H1 (cell line): Measurements from ENCODE around the gene PRSS50. TPM values are rescaled to one million over a fixed set of nuclear protein-coding genes. Genes with fewer than 3 reads are reported as not detected.

Experiments used
- CTCF ChIA-PET: fragments of 300-600 bp; sonication (Branson Sonifier 250); formaldehyde crosslinking; loops from one replicate; lab custom pipeline; 2021; ENCODE audit not compliant: partially characterized antibody; lab: Charles Lee
- POLR2A ChIA-PET: fragments of 300-600 bp; sonication (Branson Sonifier 250); formaldehyde crosslinking; loops from one replicate; lab custom pipeline; 2021; ENCODE audit warnings: inconsistent platforms; ENCODE audit not compliant: partially characterized antibody; lab: Charles Lee
- DNase-seq, 2 experiments: peaks; one replicate each; pipeline versions ENCODE4 v3.0.0 to v3.0.0-alpha.2; 2010 to 2022; ENCODE audit warnings: low spot score in 2 of 2, low read depth in 1 of 2, mixed read lengths in 1 of 2
- FAIRE-seq: peaks from 2 replicates; lab custom pipeline; 2011; peaks lifted over from hg19 to GRCh38; lab: Jason Lieb, UNC
- H2AFZ ChIP-seq: 2 replicates; pipeline ENCODE4 v1.8.1; 2012; ENCODE audit warnings: low read length, inconsistent platforms
- H2AK5ac ChIP-seq: 2 replicates; pipeline ENCODE4 v1.6.1; 2013; ENCODE audit warnings: low read depth, low read length
- H2BK120ac ChIP-seq: replicated peaks from 2 replicates; pipeline ENCODE3; 2013; ENCODE audit warnings: low read depth, low read length, inconsistent platforms
- H2BK12ac ChIP-seq: 2 replicates; pipeline ENCODE4 v1.6.1; 2013; ENCODE audit warnings: low read depth, low read length
- H2BK15ac ChIP-seq: 2 replicates; pipeline ENCODE4 v1.6.1; 2013; ENCODE audit warnings: low read length
- H2BK20ac ChIP-seq: 2 replicates; pipeline ENCODE4 v1.6.1; 2013; ENCODE audit warnings: low read length
- H2BK5ac ChIP-seq: 2 replicates; pipeline ENCODE4 v1.6.1; 2013; ENCODE audit warnings: low read depth, low read length
- H3K14ac ChIP-seq: 2 replicates; pipeline ENCODE4 v1.6.1; 2013; ENCODE audit warnings: inconsistent platforms; ENCODE audit not compliant: insufficient read length
- H3K18ac ChIP-seq: 2 replicates; pipeline ENCODE4 v1.6.1; 2013; ENCODE audit warnings: low read length; ENCODE audit errors: extremely low read depth
- H3K23ac ChIP-seq: 2 replicates; pipeline ENCODE4 v1.6.1; 2013; ENCODE audit warnings: inconsistent platforms; ENCODE audit not compliant: insufficient read length
- H3K23me2 ChIP-seq: 2 replicates; pipeline ENCODE4 v1.6.1; 2013; ENCODE audit warnings: low read depth, low read length
- H3K27ac ChIP-seq: 2 replicates; pipeline ENCODE4 v1.6.1; 2011; ENCODE audit warnings: low read depth, low read length, inconsistent platforms
- H3K27me3 ChIP-seq, 4 experiments: replicated peaks in 1 of 4; 1 replicate in 1 of 4; 2 replicates in 3 of 4; pipeline versions ENCODE4 v1.6.1 to v1.8.1; 2011 to 2013; ENCODE audit warnings: low read length in 3 of 4, mild to moderate bottlenecking in 3 of 4, inconsistent platforms in 2 of 4, mixed read lengths in 2 of 4, moderate library complexity in 1 of 4; ENCODE audit not compliant: control insufficient read depth in 3 of 4, insufficient read depth in 3 of 4; ENCODE audit errors: extremely low read depth in 1 of 4
- H3K36me3 ChIP-seq, 4 experiments: 2 replicates each; pipeline versions ENCODE4 v1.6.1 to v1.8.1; 2011 to 2013; ENCODE audit warnings: mild to moderate bottlenecking in 4 of 4, low read length in 3 of 4, moderate library complexity in 2 of 4, control low read depth in 1 of 4, inconsistent platforms in 1 of 4; ENCODE audit not compliant: insufficient read depth in 4 of 4, control insufficient read depth in 2 of 4
- H3K4ac ChIP-seq: replicated peaks from 2 replicates; pipeline ENCODE3; 2013; ENCODE audit warnings: low read length, low read depth, mixed read lengths, inconsistent platforms; ENCODE audit not compliant: insufficient read length
- H3K4me1 ChIP-seq, 4 experiments: replicated peaks in 1 of 4; 1 replicate in 1 of 4; 2 replicates in 3 of 4; pipeline versions ENCODE4 v1.6.1 to v1.8.1; 2011 to 2013; ENCODE audit warnings: low read length in 3 of 4, inconsistent platforms in 2 of 4, mixed read lengths in 1 of 4; ENCODE audit not compliant: insufficient read depth in 4 of 4, control insufficient read depth in 3 of 4
- H3K4me2 ChIP-seq, 2 experiments: 2 replicates each; pipeline versions ENCODE4 v1.6.1 to v1.8.1; 2011 to 2013; ENCODE audit warnings: low read depth in 2 of 2, low read length in 2 of 2, control low read depth in 1 of 2, inconsistent platforms in 1 of 2, mild to moderate bottlenecking in 1 of 2; ENCODE audit not compliant: insufficient read depth in 1 of 2
- H3K4me3 ChIP-seq, 4 experiments: fragments of 200-600, 300-600 bp in 1 of 4; sonication (generic), shearing (Covaris generic), sonication (Bioruptor Twin) in 1 of 4; 2 replicates each; pipeline versions ENCODE4 v1.5.1 to v1.8.1; 2011 to 2016; ENCODE audit warnings: low read length in 4 of 4, low read depth in 3 of 4, control low read depth in 2 of 4, inconsistent platforms in 2 of 4, mild to moderate bottlenecking in 2 of 4, mixed read lengths in 1 of 4, moderate library complexity in 1 of 4; ENCODE audit not compliant: insufficient read depth in 2 of 4; ENCODE audit errors: extremely low read depth in 1 of 4
- H3K56ac ChIP-seq: replicated peaks from 2 replicates; pipeline ENCODE3; 2013; ENCODE audit warnings: low read depth, mild to moderate bottlenecking, mixed read lengths, low read length, inconsistent platforms; ENCODE audit not compliant: insufficient read length
- H3K79me1 ChIP-seq: 2 replicates; pipeline ENCODE4 v1.6.1; 2013; ENCODE audit warnings: low read depth, low read length, control low read depth
- H3K79me2 ChIP-seq, 2 experiments: 2 replicates each; pipeline versions ENCODE4 v1.6.1 to v1.8.1; 2012 to 2013; ENCODE audit warnings: low read length in 2 of 2, mild to moderate bottlenecking in 2 of 2, inconsistent platforms in 1 of 2; ENCODE audit not compliant: insufficient read depth in 2 of 2, control insufficient read depth in 1 of 2
- H3K9ac ChIP-seq, 4 experiments: replicated peaks in 1 of 4; 1 replicate in 1 of 4; 2 replicates in 3 of 4; pipeline versions ENCODE4 v1.6.1 to v1.8.1; 2011 to 2013; ENCODE audit warnings: low read depth in 3 of 4, low read length in 3 of 4, control low read depth in 2 of 4, mild to moderate bottlenecking in 2 of 4, moderate library complexity in 2 of 4, inconsistent platforms in 1 of 4; ENCODE audit errors: extremely low read depth in 1 of 4
- H3K9me3 ChIP-seq, 2 experiments: 2 replicates each; pipeline versions ENCODE4 v1.6.1 to v1.8.1; 2012 to 2013; ENCODE audit warnings: mild to moderate bottlenecking in 2 of 2, moderate library complexity in 2 of 2, control low read depth in 1 of 2, inconsistent platforms in 1 of 2, low read depth in 1 of 2, low read length in 1 of 2, mixed read lengths in 1 of 2; ENCODE audit not compliant: insufficient read depth in 2 of 2
- H4K20me1 ChIP-seq, 2 experiments: replicated peaks in 1 of 2; 2 replicates each; pipeline versions ENCODE3 to v1.8.1; 2011 to 2013; ENCODE audit warnings: inconsistent platforms in 2 of 2, low read length in 2 of 2, mild to moderate bottlenecking in 1 of 2; ENCODE audit not compliant: insufficient read depth in 2 of 2, control insufficient read depth in 1 of 2
- H4K5ac ChIP-seq: 2 replicates; pipeline ENCODE4 v1.6.1; 2013; ENCODE audit warnings: low read length, low read depth, mixed read lengths, inconsistent platforms; ENCODE audit not compliant: insufficient read length
- H4K8ac ChIP-seq: 2 replicates; pipeline ENCODE4 v1.8.0; 2013; ENCODE audit warnings: mild to moderate bottlenecking, moderate library complexity, low read length, inconsistent platforms; ENCODE audit not compliant: insufficient read depth; ENCODE audit errors: extremely low read depth
- H4K91ac ChIP-seq: replicated peaks from 2 replicates; pipeline ENCODE3; 2013; ENCODE audit warnings: low read length, mixed read lengths, inconsistent platforms; ENCODE audit not compliant: insufficient read length
- BACH1 ChIP-seq: IDR thresholded peaks from 2 replicates; pipeline ENCODE4 v1.6.1; 2012; ENCODE audit warnings: low read length, improper control_type of control experiment
- BCL11A ChIP-seq, 2 experiments: IDR thresholded peaks; one replicate each; pipeline ENCODE4 v1.6.1; 2011; ENCODE audit warnings: low read depth in 2 of 2, low read length in 2 of 2, mild to moderate bottlenecking in 2 of 2
- CHD2 ChIP-seq: IDR thresholded peaks from 2 replicates; pipeline ENCODE4 v1.6.1; 2012; ENCODE audit warnings: low read length, improper control_type of control experiment
- HDAC2 ChIP-seq, 2 experiments: fragments of 300-600 bp in 1 of 2; sonication (generic) in 1 of 2; IDR thresholded peaks; 2 replicates each; pipeline ENCODE4 v1.6.1; 2011 to 2012; ENCODE audit warnings: low read depth in 2 of 2, low read length in 2 of 2, mild to moderate bottlenecking in 2 of 2, moderate library complexity in 2 of 2, borderline replicate concordance in 1 of 2, inconsistent platforms in 1 of 2
- KDM1A ChIP-seq: fragments of 200-600, 300-600 bp; sonication (generic); IDR thresholded peaks from 2 replicates; pipeline ENCODE4 v1.7.1; 2016; ENCODE audit warnings: mild to moderate bottlenecking, low read length, borderline replicate concordance
- MAFK ChIP-seq: IDR thresholded peaks from 2 replicates; pipeline ENCODE4 v1.6.1; 2012; ENCODE audit warnings: low read depth, mild to moderate bottlenecking, improper control_type of control experiment, low read length
- SIX5 ChIP-seq: IDR thresholded peaks from 2 replicates; pipeline ENCODE4 v1.6.1; 2011; ENCODE audit warnings: mild to moderate bottlenecking, low read depth, low read length
- SP4 ChIP-seq: IDR thresholded peaks from 2 replicates; pipeline ENCODE4 v1.6.1; 2012; ENCODE audit warnings: low read length, inconsistent platforms
- SUZ12 ChIP-seq: fragments of 200-600 bp; sonication (generic); IDR thresholded peaks from 2 replicates; pipeline ENCODE4 v1.6.1; 2012; ENCODE audit warnings: mild to moderate bottlenecking, inconsistent platforms, low read length, moderate library complexity, mixed read lengths
- TAF1 ChIP-seq: IDR thresholded peaks from 2 replicates; pipeline ENCODE4 v1.6.1; 2011; ENCODE audit warnings: mild to moderate bottlenecking, low read depth, low read length
- YY1 ChIP-seq: IDR thresholded peaks from 2 replicates; pipeline ENCODE4 v1.6.1; 2011; ENCODE audit warnings: low read depth, mild to moderate bottlenecking, low read length
- ZNF274 ChIP-seq: IDR thresholded peaks from 2 replicates; pipeline ENCODE4 v1.7.0; 2012; ENCODE audit warnings: low read length, borderline replicate concordance; ENCODE audit errors: extremely low read depth
- WGBS, 2 experiments: shearing (Covaris generic) in 1 of 2; methylation state at CpG; one replicate each; pipeline versions ENCODE4 v1.1.6 to v1.1.7; 2013 to 2015; ENCODE audit warnings: low lambda C conversion rate in 2 of 2, mixed read lengths in 2 of 2, inconsistent platforms in 1 of 2, low coverage in 1 of 2, missing lambda C conversion rate in 1 of 2; ENCODE audit not compliant: insufficient replicate concordance in 2 of 2, insufficient coverage in 1 of 2, insufficient read length in 1 of 2; ENCODE audit errors: extremely low coverage in 1 of 2, missing lambda C conversion rate in 1 of 2; 5-methylcytosine and 5-hydroxymethylcytosine counted together
- polyA plus RNA-seq, 7 experiments: library from polyadenylated mRNA; depleted of rRNA in 3 of 7; stranded (reverse) in 5 of 7; unstranded in 2 of 7; fragments of >200 nt in 5 of 7; fragments of 200-250 nt in 2 of 7; gene quantifications; 1 replicate in 5 of 7; 2 replicates in 1 of 7; 4 replicates in 1 of 7; pipeline versions ENCODE4 v1.2.1 to v1.2.3, GENCODE V29; 2011 to 2013; ENCODE audit warnings: missing spikeins in 2 of 7, mixed read lengths in 2 of 7
- total RNA-seq: library from RNA; stranded (reverse); fragmentation: NEBNext Ultra II Directional; extraction: Animal tissue kit (Norgen Biotek cat#: 25700); gene quantifications from 2 replicates; pipeline ENCODE4 v1.2.1, GENCODE V29; 2021

The PRSS50 gene
- total and polyA plus RNA-seq, 2 of the 8 experiments (the other 6 are each of a cell fraction or from before 2014, with no cell fraction given) = 0.47 to 0.71 TPM

DNA sequence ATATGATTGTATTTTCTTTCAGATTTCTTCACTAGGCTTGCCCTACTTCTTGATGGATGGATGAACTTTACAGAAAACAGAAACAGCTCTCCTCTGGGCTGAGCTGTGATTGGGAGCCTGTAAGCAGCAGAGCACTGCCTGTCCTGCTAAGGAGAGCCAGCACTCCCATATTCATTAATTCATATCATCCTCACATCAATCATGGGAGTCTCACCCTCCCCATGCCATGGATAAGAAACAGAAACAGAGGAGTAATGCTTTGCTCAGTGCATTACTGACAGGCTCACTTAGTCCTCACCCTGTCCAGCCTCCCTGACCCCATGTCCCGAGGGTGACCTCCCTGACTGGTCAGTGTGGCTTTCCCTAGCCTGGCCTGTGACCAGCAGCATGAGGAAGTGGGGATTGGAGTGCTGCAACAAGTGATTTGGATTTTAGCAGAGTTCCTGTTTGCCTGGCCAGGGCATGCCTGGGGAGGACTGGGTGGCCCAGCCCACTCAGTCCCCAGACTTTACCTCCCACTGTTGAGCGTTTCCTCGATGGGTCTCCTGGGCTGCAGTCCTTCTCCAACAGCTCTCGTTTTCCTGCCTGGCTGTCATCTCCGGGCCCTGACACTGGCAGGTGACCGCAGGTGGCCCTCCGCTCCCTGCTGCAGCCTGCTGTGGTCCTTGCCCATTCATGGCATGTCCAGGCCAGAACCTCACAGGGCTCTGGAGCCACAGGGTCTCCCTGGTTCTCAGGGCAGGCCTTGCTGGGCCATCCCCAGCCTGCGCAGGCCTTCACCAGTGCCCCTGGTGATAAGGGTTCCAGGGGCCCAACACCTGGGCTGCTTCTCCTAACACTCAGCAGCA is 17.8 kb downstream of the PRSS50 start:
- Histone ChIP-seq H2BK5ac (no peak overlapping the region), H3K23me2 (no peaks in the 10 kb centered on the region; the same call in 1 of the 2 replicates), H3K56ac (no peak overlapping the region), H3K4ac (no peak overlapping the region), H3K27ac (no peak overlapping the region), H3K79me1 (no peaks in the 10 kb centered on the region), H3K79me2 (no peaks in the 10 kb centered on the region), H3K36me3 (no peaks in the 10 kb centered on the region), H2AK5ac (no peak overlapping the region), H2AFZ (no peak overlapping the region), H3K27me3 (peaks cover 2 to 24% (median 20%) of the 10 kb centered on the region in 4 experiments; a peak in 6 of 7 replicates), H2BK20ac (no peak overlapping the region), H3K4me1 (peaks cover 0 to 9% (median 2%) of the 10 kb centered on the region in 4 experiments; a peak in 4 of 7 replicates), H2BK120ac (no peak overlapping the region), H4K8ac (no peak overlapping the region), H4K5ac (no peak overlapping the region), H3K14ac (no peak overlapping the region), H3K9me3 (no peaks in the 10 kb centered on the region), H2BK12ac (no peak overlapping the region), H3K9ac (no peak overlapping the region), H3K4me3 (no peak overlapping the region), H4K91ac (no peak overlapping the region), H3K4me2 (no peak overlapping the region), H4K20me1 (peaks cover 0 to 3% of the 10 kb centered on the region in 2 experiments), H2BK15ac (no peak overlapping the region), H3K23ac (no peak overlapping the region), H3K18ac (no peak overlapping the region; the same call in 1 of the 2 replicates)
- POLR2A ChIA-PET = no interaction called here
- WGBS, 2 experiments = 90% methylated on average over 8 of the region's 8 CpGs; no CpG with 5 or more reads in 1 of the 2 experiments
- no peak for DNase-seq
- CTCF ChIA-PET = interaction anchor here (0.6 to 2.1 kb wide), 9 partner anchors 9 to 211 kb away, joined by 3 to 16 read pairs (median 4); no protein-coding TSS in a partner anchor
- no peak for FAIRE-seq
- TF ChIP-seq BCL11A (IDR thresholded peaks at IDR 0.05; ENCODE audit: low read depth in 2 of 2, low read length in 2 of 2) = no peak
- TF ChIP-seq ZNF274 = no peak
- no peak for TF ChIP-seq TAF1
- no peak for TF ChIP-seq HDAC2 (IDR thresholded peaks at IDR 0.05; ENCODE audit: borderline replicate concordance in 1 of 2, low read depth in 2 of 2, low read length in 2 of 2)
- TF ChIP-seq YY1 = no peak
- TF ChIP-seq MAFK = no peak
- TF ChIP-seq CHD2 = no peak
- no peak for TF ChIP-seq SP4
- TF ChIP-seq KDM1A = no peak
- no peak for TF ChIP-seq SIX5
- TF ChIP-seq SUZ12 = no peak
- TF ChIP-seq BACH1 = no peak
